Measurements from ENCODE around the gene TPP1. TPM values are rescaled to one million over a fixed set of nuclear protein-coding genes. Genes with fewer than 3 reads are reported as not detected.

TPP1 gene
- total and polyA plus RNA-seq, 2 of the 13 experiments (the other 11 are each of a cell fraction or from before 2014, with no cell fraction given): 13.9 to 74.6 TPM

DNA sequence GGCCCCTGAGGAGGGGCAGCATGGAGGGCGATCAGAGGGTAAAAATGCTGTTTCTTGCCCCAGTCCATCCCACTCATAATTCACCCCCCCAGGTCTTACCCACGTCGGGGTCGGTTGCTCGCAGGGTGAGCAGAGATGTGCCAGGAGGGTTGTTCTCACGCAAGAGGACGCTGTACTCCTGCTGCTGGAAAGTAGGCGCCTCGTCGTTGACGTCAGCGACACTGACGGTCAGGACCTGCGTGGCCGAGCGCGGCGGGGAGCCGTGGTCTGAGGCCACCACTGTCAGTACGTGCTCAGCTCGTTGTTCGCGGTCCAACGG, 10.3 kb upstream of the TPP1 start:
- no peak for FAIRE-seq

More for the DNA sequence above, 10.3 kb upstream of the TPP1 start:
- 89% methylated on average over 18 of the region's 24 CpGs for WGBS (ENCODE audit: low lambda C conversion rate)
- H3K9ac ChIP-seq (ENCODE audit: insufficient read depth, low read depth, low read length): no peak overlapping the region
- CTCF ChIA-PET (ENCODE audit: low intra/inter-chr PET ratio, low total read pairs): no interaction called here
- H3K4me2 ChIP-seq (ENCODE audit: low read depth, low read length): no peak overlapping the region
- no peak overlapping the region for H3K27ac ChIP-seq (ENCODE audit: extremely low read length, insufficient read depth, low read length)
- no TSS peak for BruUV-seq (replicated peaks)
- H4K20me1 ChIP-seq (ENCODE audit: insufficient read depth, low read length): no peaks in the 10 kb centered on the region
- H3K79me2 ChIP-seq (ENCODE audit: insufficient read depth, low read length): no peaks in the 10 kb centered on the region
- DNase-seq (ENCODE audit: low spot score) (no peak), ATAC-seq (no peak)
- no peaks in the 10 kb centered on the region for H3K36me3 ChIP-seq (replicated peaks in 1 of 2; ENCODE audit: control insufficient read depth in 1 of 2, insufficient read depth in 2 of 2, low read length in 2 of 2)
- intact Hi-C loops (cut with micrococcal nuclease; ENCODE audit: unreplicated experiment) (no loop called here), in situ Hi-C loops (cut with HindIII; ENCODE audit: extremely low pct_ligation_motif_present, low pct_unique_long_range_greater_than_20kb) (no loop called here)
- peaks cover 24% of the 10 kb centered on the region for H3K4me1 ChIP-seq (ENCODE audit: insufficient read depth, low read length)
- TF ChIP-seq NFYC (CRISPR knock-in tag; IDR thresholded peaks at IDR 0.05) (no peak), RAD51 (IDR thresholded peaks at IDR 0.05; ENCODE audit: borderline replicate concordance) (no peak), KLF12 (CRISPR knock-in tag; IDR thresholded peaks at IDR 0.05; ENCODE audit: borderline replicate concordance) (no peak), SRSF9 (IDR thresholded peaks at IDR 0.05; ENCODE audit: borderline replicate concordance, insufficient read depth, low read depth, low read length, poor library complexity, severe bottlenecking) (no peak), ZNF83 (CRISPR knock-in tag; IDR thresholded peaks at IDR 0.05; ENCODE audit: borderline replicate concordance) (no peak), JARID2 (CRISPR knock-in tag; IDR thresholded peaks at IDR 0.05; ENCODE audit: insufficient replicate concordance) (no peak), SMAD3 (CRISPR knock-in tag; IDR thresholded peaks at IDR 0.05) (no peak), SALL2 (CRISPR knock-in tag; IDR thresholded peaks at IDR 0.05) (no peak), GATAD2A (CRISPR knock-in tag; IDR thresholded peaks at IDR 0.05) (no peak), IRX3 (CRISPR knock-in tag; IDR thresholded peaks at IDR 0.05; ENCODE audit: borderline replicate concordance, low read depth) (no peak)
- TF ChIP-seq, protein P1, sequence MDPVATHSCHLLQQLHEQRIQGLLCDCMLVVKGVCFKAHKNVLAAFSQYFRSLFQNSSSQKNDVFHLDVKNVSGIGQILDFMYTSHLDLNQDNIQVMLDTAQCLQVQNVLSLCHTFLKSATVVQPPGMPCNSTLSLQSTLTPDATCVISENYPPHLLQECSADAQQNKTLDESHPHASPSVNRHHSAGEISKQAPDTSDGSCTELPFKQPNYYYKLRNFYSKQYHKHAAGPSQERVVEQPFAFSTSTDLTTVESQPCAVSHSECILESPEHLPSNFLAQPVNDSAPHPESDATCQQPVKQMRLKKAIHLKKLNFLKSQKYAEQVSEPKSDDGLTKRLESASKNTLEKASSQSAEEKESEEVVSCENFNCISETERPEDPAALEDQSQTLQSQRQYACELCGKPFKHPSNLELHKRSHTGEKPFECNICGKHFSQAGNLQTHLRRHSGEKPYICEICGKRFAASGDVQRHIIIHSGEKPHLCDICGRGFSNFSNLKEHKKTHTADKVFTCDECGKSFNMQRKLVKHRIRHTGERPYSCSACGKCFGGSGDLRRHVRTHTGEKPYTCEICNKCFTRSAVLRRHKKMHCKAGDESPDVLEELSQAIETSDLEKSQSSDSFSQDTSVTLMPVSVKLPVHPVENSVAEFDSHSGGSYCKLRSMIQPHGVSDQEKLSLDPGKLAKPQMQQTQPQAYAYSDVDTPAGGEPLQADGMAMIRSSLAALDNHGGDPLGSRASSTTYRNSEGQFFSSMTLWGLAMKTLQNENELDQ (CRISPR knock-in tag; IDR thresholded peaks at IDR 0.05; ENCODE audit: borderline replicate concordance): no peak
- TF ChIP-seq, protein P2, sequence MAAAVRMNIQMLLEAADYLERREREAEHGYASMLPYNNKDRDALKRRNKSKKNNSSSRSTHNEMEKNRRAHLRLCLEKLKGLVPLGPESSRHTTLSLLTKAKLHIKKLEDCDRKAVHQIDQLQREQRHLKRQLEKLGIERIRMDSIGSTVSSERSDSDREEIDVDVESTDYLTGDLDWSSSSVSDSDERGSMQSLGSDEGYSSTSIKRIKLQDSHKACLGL (CRISPR knock-in tag; IDR thresholded peaks at IDR 0.05): no peak
- TF ChIP-seq, protein P3, sequence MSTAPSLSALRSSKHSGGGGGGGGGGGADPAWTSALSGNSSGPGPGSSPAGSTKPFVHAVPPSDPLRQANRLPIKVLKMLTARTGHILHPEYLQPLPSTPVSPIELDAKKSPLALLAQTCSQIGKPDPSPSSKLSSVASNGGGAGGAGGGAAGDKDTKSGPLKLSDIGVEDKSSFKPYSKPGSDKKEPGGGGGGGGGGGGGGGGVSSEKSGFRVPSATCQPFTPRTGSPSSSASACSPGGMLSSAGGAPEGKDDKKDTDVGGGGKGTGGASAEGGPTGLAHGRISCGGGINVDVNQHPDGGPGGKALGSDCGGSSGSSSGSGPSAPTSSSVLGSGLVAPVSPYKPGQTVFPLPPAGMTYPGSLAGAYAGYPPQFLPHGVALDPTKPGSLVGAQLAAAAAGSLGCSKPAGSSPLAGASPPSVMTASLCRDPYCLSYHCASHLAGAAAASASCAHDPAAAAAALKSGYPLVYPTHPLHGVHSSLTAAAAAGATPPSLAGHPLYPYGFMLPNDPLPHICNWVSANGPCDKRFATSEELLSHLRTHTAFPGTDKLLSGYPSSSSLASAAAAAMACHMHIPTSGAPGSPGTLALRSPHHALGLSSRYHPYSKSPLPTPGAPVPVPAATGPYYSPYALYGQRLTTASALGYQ (CRISPR knock-in tag; IDR thresholded peaks at IDR 0.05): no peak
- TF ChIP-seq, protein P4, sequence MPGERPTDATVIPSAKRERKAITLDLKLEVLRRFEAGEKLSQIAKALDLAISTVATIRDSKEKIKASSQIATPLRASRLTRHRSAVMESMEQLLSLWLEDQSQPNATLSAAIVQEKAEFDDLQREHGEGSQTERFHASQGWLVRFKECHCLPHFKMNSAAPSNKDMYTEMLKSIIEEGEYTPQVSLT (CRISPR knock-in tag; IDR thresholded peaks at IDR 0.05; ENCODE audit: borderline replicate concordance, low read depth): no peak
- POLR2A ChIA-PET: no interaction called here
- H3K4me3 ChIP-seq (replicated peaks in 1 of 3; ENCODE audit: insufficient read depth in 1 of 3, low read depth in 2 of 3, low read length in 3 of 3): no peak overlapping the region
- H3K9me3 ChIP-seq (ENCODE audit: low read length): no peaks in the 10 kb centered on the region
- H3K27me3 ChIP-seq (ENCODE audit: control insufficient read depth in 1 of 2, insufficient read depth in 2 of 2, low read length in 2 of 2): peaks cover 12 to 72% of the 10 kb centered on the region in 2 experiments; a peak in 4 of 5 replicates
- no peak overlapping the region for H2AFZ ChIP-seq (ENCODE audit: low read length)

All from HepG2 (cell line).